CD4-positive, alpha-beta T cell treated with Interleukin-21 for 1 hour (primary cell): Measurements from ENCODE around the gene TMEM253.

ENCODE experiments used
- DNase-seq: peaks from one replicate; pipeline ENCODE4 v3.0.0-alpha.2; 2020

TMEM253 gene

DNA sequence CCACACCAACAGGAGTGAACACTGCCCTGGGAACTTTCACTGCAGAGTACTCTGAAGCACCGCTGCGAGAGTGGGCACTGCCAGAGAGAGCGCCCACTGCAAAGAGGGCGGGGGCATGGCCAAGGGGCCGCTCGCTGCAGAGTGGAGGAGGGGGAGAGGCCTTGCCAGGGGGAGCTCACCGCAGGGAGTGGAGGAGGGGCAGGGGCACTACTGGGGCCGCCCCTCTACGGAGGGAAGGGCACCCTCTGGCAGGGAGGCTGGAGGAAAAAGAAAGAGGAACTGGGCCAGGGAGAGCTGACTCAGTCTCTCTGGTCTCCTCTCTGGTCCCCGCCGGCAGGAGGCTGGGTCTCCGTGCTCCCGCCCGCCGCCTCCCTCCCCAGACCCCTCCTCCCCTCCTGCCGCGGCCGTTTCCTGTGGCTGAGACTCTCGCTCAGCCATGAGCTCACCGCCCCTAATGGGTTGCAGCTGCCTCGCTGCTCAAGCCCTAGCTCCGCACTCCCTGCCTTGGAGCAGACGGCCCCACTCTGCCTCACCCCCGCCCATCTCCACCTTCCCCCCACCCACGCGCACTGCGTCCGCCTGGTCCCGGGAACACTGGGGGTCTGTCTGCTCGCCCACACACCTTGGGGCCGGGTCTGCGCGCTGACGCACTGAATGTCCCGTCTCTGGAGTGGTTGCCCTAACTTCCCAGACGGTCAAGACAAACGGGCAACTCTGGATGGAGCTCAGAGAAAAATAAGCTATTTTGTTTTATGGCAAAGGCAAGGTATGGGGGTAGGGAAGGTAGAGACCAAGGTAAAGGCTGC, 29.4 kb upstream of the TMEM253 start:
- peak; percentile 60 for DNase-seq

DNA sequence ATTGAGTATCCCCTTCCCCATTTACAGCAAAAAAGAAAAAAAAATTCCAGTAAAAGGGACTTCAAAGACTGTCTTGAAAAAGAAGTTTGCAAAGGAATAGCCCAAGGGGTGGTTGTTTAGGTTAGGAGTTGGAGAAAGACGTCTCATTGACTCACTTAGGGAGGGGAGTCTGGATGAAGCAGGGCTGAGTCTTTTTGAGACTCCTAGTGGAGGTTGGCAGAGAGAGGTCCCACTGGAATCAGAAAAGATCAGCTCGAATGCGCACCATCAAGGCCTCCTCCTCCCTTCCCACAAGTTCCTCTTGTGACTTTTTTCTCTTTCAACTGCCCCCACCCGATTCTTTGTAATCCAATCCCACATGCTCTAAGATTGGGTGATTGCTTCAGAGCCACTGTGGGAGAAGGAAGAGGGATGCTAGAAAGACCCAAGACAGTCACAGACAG, 28.8 kb upstream of the TMEM253 start:
- no peak for DNase-seq

GRCh38 chr14:21072781-21073339, 28.0 kb upstream of the TMEM253 start:
- DNase-seq, result no peak

- no peak for DNase-seq
Observed at GRCh38 chr14:21073921-21074320, 26.9 kb upstream of the TMEM253 start.

DNA sequence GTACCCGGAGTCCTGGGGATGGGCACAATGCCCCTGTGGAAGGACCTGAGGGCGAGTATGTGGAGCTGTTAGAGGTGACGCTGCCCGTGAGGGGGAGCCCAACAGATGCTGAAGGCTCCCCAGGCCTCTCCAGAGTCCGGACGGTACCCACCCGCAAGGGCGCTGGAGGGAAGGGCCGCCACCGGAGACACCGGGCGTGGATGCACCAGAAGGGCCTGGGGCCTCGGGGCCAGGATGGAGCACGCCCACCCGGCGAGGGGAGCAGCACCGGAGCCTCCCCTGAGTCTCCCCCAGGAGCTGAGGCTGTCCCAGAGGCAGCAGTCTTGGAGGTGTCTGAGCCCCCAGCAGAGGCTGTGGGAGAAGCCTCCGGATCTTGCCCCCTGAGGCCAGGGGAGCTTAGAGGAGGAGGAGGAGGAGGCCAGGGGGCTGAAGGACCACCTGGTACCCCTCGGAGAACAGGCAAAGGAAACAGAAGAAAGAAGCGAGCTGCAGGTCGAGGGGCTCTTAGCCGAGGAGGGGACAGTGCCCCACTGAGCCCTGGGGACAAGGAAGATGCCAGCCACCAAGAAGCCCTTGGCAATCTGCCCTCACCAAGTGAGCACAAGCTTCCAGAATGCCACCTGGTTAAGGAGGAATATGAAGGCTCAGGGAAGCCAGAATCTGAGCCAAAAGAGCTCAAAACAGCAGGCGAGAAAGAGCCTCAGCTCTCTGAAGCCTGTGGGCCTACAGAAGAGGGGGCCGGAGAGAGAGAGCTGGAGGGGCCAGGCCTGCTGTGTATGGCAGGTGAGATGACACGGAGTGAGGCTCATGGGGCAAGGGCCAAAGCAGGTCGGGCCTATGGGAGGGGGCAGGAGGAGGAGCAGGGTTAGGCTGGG, 26.2 kb upstream of the TMEM253 start:
- DNase-seq, result no peak

GRCh38 chr14:21075719-21076437, 25.0 kb upstream of the TMEM253 start:
- no peak for DNase-seq

GRCh38 chr14:21077672-21078071, 23.2 kb upstream of the TMEM253 start:
- no peak for DNase-seq

DNA sequence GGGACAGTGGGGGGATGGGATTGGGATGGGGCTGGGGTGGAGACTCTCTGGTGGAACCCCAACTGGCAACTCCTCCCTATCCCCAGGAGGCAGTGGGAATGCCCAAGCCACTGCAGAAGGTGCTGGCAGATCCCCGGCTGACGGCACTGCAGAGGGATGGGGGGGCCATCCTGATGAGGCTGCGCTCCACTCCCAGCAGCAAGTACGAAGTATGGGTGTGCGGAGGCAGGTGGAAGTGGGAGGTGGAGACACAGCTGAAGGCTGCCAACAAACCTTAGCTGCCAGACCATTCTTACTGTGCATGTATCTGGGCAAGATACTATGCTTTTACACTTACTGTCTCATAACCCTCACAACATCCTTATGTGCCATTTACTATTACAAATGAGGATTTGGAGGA, 22.6 kb upstream of the TMEM253 start:
- no peak for DNase-seq

GRCh38 chr14:21078726-21079125, 22.1 kb upstream of the TMEM253 start:
- no peak for DNase-seq

DNA sequence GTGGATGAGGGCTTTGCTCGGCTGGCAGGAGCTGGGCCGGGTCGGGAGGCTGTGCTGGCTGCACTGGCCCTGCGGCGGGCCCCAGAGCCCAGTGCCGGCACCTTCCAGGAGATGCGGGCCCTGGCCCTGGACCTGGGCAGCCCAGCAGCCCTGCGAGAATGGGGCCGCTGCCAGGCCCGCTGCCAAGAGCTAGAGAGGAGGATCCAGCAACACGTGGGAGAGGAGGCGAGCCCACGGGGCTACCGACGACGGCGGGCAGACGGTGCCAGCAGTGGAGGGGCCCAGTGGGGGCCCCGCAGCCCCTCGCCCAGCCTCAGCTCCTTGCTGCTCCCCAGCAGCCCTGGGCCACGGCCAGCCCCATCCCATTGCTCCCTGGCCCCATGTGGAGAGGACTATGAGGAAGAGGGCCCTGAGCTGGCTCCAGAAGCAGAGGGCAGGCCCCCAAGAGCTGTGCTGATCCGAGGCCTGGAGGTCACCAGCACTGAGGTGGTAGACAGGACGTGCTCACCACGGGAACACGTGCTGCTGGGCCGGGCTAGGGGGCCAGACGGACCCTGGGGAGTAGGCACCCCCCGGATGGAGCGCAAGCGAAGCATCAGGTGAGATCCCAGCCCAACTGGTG, 19.2 kb upstream of the TMEM253 start:
- no peak for DNase-seq

DNA sequence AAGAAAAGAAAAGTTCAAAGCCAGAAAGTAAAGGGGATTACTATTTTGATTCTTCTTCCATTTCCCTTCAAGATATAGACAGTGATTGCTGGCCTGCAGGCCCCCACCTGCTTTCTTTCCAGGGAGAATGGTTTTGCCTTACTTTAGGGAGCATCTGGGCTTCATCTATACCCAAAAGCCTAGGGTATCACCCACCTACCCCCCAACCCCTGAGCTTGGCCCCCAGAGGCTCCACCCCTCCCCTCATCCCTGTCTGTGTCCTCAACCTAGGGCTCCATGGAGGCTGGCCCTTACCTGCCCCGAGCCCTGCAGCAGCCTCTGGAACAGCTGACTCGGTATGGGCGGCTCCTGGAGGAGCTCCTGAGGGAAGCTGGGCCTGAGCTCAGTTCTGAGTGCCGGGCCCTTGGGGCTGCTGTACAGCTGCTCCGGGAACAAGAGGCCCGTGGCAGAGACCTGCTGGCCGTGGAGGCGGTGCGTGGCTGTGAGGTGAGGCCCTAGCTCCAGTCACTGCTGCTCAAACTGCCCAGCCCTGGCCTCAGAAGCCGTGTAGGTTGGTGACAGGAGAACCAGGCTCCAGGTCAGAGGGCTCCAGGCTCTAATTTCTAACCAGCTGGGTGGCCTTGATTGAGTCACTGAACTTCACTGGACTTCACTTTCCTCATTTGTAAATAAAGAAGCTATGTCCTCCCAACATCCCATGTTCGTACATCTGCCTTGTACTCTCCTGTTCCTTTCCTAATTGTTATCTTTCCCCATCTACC, 17.1 kb upstream of the TMEM253 start:
- no peak for DNase-seq

DNA sequence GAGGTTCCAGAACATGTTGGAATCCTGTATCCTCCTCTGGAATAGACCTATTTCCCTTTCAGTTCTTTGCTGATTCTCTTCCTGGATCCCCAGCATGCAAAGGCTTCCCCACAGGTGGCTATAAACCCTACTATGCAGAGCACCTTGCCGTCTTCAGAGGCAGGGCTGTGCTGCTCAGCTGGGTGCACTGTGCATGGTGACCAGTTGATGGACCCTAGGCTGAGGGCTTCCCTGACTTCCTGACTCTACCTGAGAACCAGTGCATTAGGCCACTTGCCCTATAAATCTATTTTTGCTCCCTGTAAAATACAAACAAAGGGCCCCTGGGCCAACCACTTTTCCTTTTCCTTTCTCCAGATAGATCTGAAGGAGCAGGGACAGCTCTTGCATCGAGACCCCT, 16.5 kb upstream of the TMEM253 start:
- DNase-seq, result no peak

DNA sequence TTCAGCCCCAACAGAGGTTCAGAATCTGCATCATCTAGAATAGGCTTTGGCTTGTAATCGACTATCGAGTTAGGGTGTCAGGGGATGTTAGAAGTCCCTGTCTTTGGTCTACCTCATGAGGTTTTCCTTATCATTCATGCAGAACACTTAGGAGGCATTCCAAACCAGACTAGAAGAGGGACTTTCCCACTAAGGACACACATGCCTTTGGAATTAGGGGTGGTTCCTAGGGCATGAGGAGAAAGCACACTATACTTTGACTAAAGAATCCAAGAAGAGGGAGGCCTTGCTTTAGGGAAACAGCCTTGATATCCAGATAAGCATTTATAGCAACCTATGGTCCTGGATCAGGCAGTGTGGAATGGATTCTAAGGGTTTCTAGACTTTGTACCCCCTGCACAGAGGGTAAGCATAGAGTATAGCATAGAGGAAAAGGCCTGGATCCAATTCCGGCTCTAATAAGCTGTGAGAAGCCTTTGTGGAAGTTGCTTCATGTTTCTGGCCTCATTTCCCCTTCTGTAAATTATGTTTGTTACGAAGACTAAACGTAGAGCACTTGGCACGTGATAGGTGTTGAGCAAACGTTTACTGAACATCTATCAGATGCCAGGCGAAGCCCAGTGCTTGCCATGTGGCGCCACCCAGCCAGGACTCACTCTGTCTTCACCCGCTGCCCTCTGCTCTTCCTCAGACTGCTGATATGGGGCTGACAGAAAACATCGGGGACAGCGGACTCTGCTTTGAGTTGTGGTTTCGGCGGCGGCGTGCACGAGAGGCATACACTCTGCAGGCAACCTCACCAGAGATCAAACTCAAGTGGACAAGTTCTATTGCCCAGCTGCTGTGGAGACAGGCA, 15.6 kb upstream of the TMEM253 start:
- DNase-seq, result no peak

DNA sequence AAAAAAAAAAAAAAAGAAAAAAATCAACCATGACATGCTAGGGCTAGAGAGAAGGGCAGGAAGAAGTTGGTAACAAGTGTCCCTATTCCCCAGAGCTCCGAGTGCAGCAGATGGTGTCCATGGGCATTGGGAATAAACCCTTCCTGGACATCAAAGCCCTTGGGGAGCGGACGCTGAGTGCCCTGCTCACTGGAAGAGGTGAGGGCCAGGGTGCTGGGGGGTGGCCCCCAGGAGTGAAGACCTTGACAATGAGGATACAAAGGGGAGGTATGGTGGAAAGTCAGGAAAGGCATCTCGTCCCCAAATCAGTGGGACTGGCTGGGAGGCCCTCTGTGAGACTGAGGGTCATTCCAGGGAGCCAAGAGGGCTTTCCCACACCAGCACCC, 14.0 kb upstream of the TMEM253 start:
- no peak for DNase-seq

DNA sequence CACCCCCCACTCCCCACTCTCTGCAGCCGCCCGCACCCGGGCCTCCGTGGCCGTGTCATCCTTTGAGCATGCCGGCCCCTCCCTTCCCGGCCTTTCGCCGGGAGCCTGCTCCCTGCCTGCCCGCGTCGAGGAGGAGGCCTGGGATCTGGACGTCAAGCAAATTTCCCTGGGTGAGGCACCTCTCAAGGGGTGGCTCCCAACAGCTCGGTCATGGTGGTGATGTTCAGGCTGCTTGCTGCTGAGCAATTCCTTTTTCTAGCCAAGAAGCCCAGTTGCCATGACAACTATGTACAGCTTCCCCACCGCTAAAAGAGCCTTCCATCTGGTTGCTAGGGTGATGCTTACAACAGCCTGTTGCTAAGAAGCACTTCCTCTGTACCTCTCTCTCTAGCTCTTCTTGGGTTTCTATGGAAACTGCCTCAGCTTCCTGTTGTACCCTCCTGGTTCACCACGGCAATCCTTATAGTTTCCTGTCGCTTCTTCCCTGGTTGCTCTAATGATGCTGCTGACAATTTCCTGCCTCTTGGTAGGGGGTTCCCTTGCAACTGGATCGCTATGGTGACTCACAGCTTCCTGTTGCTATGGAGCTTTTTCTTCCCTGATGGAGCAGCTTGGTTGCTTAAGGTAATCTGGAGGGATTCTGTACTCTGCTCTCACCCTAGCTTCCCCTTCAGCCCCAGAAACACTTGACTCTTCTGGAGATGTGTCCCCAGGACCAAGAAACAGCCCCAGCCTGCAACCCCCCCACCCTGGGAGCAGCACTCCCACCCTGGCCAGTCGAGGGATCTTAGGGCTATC, 13.4 kb upstream of the TMEM253 start:
- DNase-seq, result peak; percentile 97

DNA sequence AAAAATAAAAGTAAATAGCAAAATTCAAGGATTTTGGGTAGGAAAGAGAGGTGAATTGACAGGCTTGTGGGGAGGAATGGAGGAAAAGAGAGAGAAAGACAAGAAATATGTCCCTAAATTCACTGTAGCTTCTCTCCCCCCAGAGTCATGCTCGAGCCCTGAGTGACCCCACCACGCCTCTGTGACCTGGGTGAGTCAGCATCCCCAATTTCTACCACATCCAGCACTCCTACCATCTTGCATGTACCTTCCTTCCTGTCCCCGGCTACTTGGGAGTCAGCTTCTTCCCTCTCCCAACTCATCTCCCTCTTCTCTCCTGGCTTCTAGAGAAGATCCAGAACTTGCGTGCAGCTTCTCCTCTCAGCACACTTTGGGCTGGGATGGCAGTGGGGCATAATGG, 12.2 kb upstream of the TMEM253 start:
- no peak for DNase-seq

DNA sequence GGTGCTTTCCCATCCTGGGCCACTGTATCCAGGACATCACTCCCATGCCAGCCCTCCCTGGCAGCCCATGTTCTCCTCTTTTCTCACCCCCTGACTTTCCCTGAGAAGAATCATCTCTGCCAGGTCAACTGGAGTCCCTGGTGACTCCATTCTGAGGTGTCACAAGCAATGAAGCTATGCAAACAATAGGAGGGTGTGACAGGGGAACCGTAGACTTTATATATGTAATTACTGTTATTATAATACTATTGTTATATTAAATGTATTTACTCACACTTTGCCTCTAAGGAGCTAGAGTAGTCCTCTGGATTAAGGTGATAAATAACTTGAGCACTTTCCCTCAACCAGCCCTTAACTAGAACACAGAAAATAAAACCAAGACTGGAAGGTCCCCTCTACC, 11.6 kb upstream of the TMEM253 start:
- no peak for DNase-seq

DNA sequence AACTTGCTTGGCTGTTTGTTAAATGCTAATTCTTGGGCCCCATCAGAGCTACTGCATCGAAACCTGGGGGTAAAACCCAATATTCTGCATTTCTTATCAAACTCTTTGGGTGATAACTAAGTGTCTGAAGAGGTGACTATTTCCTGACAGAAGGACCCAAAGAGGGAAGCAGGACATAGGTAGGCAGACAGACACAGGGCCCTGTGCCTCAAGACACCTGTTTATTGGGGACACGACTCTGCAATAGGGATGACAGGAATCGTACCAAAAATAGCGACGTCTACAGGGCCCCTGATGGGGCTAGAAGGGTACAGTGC, 11.0 kb upstream of the TMEM253 start:
- no peak for DNase-seq

- peak; percentile 29 for DNase-seq
Observed at GRCh38 chr14:21090194-21090939, 10.5 kb upstream of the TMEM253 start.
